ENCODE results near the gene RAB6A. TPM values are rescaled to one million over a fixed set of nuclear protein-coding genes. Genes with fewer than 3 reads are reported as not detected.
A peak's percentile ranks its signal among the peaks of the same experiment; 100 is the strongest.
"Not testable (repeated sequence)": the region's sequence is repeated elsewhere in the genome, so short reads cannot be mapped to it uniquely, and the experiment has no call there.

RAB6A gene
- polyA plus RNA-seq, 2 donors = 59.4 to 73.2 TPM

GRCh38 chr11:73789279-73789670, 28.4 kb upstream of the RAB6A start:
- Histone ChIP-seq H3K4me1 (ENCODE audit: control insufficient read depth in 2 of 2, insufficient read depth in 2 of 2, low read length in 1 of 2) (no peaks in the 10 kb centered on the region), H3K9me3 (ENCODE audit: control insufficient read depth in 2 of 2, insufficient read depth in 1 of 2, low read depth in 1 of 2, low read length in 1 of 2) (no peaks in the 10 kb centered on the region), H3K27me3 (ENCODE audit: control insufficient read depth in 1 of 2, insufficient read depth in 2 of 2, low read length in 2 of 2) (no peaks in the 10 kb centered on the region), H3K4me3 (ENCODE audit: low read depth in 1 of 2, low read length in 2 of 2) (no peak overlapping the region), H3K36me3 (ENCODE audit: control insufficient read depth in 2 of 2, insufficient read depth in 2 of 2, low read length in 1 of 2) (no peaks in the 10 kb centered on the region), H3K27ac (ENCODE audit: low read depth in 2 of 2, low read length in 1 of 2) (peak overlapping the region in 1 of 2 donors; percentile 21)
- WGBS, 2 donors = 52 to 59% methylated on average over 5 of the region's 5 CpGs

GRCh38 chr11:73787643-73788558, 27.0 kb upstream of the RAB6A start, which contains the start of gene MRPL48:
Gene MRPL48 (plus strand): TSS chr11:73787874. CDS start chr11:73787972, 98 bp downstream.
- Histone ChIP-seq H3K4me1 (ENCODE audit: control insufficient read depth in 2 of 2, insufficient read depth in 2 of 2, low read length in 1 of 2) (no peaks in the 10 kb centered on the region), H3K27ac (ENCODE audit: low read depth in 2 of 2, low read length in 1 of 2) (peak within 1 kb of the TSS; percentile 92 to 99), H3K27me3 (ENCODE audit: control insufficient read depth in 1 of 2, insufficient read depth in 2 of 2, low read length in 2 of 2) (no peaks in the 10 kb centered on the region), H3K9me3 (ENCODE audit: control insufficient read depth in 2 of 2, insufficient read depth in 1 of 2, low read depth in 1 of 2, low read length in 1 of 2) (no peaks in the 10 kb centered on the region), H3K36me3 (ENCODE audit: control insufficient read depth in 2 of 2, insufficient read depth in 2 of 2, low read length in 1 of 2) (no peaks in the 10 kb centered on the region), H3K4me3 (ENCODE audit: low read depth in 1 of 2, low read length in 2 of 2) (peak within 1 kb of the TSS; percentile 80 to 96)
- 3 to 5% methylated on average over 42 to 44 of the region's 44 CpGs for WGBS, 2 donors

GRCh38 chr11:73787051-73787642, 26.3 kb upstream of the RAB6A start:
- no peaks in the 10 kb centered on the region for H3K9me3 ChIP-seq (ENCODE audit: control insufficient read depth in 2 of 2, insufficient read depth in 1 of 2, low read depth in 1 of 2, low read length in 1 of 2)
- H3K27ac ChIP-seq (ENCODE audit: low read depth in 2 of 2, low read length in 1 of 2) = peak overlapping the region; percentile 85 to 92
- H3K36me3 ChIP-seq (ENCODE audit: control insufficient read depth in 2 of 2, insufficient read depth in 2 of 2, low read length in 1 of 2) = no peaks in the 10 kb centered on the region
- no peaks in the 10 kb centered on the region for H3K4me1 ChIP-seq (ENCODE audit: control insufficient read depth in 2 of 2, insufficient read depth in 2 of 2, low read length in 1 of 2)
- peak overlapping the region; percentile 33 to 96 for H3K4me3 ChIP-seq (ENCODE audit: low read depth in 1 of 2, low read length in 2 of 2)
- WGBS, 2 donors = 42 to 44% methylated on average over 17 of the region's 17 CpGs
- no peaks in the 10 kb centered on the region for H3K27me3 ChIP-seq (ENCODE audit: control insufficient read depth in 1 of 2, insufficient read depth in 2 of 2, low read length in 2 of 2)

DNA sequence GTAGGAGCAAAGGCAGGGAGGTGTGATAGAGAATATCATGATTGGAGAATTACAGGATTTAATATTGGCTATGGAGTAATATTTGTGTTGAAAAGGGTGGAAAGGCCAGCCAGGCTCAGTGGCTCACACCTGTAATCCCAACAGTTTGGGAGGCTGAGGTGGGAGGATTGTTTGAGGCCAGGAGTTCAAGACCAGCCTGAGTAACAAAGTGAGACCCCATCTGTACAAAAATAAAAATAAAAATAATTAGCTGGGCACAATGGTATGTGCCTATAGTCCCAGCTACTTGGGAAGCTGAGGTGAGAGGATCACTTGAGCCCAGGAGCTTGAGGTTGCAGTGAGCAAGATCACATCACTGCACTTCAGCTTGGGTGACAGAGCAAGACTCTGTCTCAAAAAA, 24.6 kb upstream of the RAB6A start:
- not testable (repeated sequence) for H3K27me3 ChIP-seq (ENCODE audit: control insufficient read depth in 1 of 2, insufficient read depth in 2 of 2, low read length in 2 of 2); H3K27ac ChIP-seq (ENCODE audit: low read depth in 2 of 2, low read length in 1 of 2); H3K4me3 ChIP-seq (ENCODE audit: low read depth in 1 of 2, low read length in 2 of 2); H3K4me1 ChIP-seq (ENCODE audit: control insufficient read depth in 2 of 2, insufficient read depth in 2 of 2, low read length in 1 of 2); H3K9me3 ChIP-seq (ENCODE audit: control insufficient read depth in 2 of 2, insufficient read depth in 1 of 2, low read depth in 1 of 2, low read length in 1 of 2); H3K36me3 ChIP-seq (ENCODE audit: control insufficient read depth in 2 of 2, insufficient read depth in 2 of 2, low read length in 1 of 2)

GRCh38 chr11:73784734-73785133, 23.9 kb upstream of the RAB6A start:
- Histone ChIP-seq H3K9me3 (ENCODE audit: control insufficient read depth in 2 of 2, insufficient read depth in 1 of 2, low read depth in 1 of 2, low read length in 1 of 2) (no peaks in the 10 kb centered on the region), H3K4me3 (ENCODE audit: low read depth in 1 of 2, low read length in 2 of 2) (no peak overlapping the region), H3K36me3 (ENCODE audit: control insufficient read depth in 2 of 2, insufficient read depth in 2 of 2, low read length in 1 of 2) (no peaks in the 10 kb centered on the region), H3K27ac (ENCODE audit: low read depth in 2 of 2, low read length in 1 of 2) (no peak overlapping the region), H3K4me1 (ENCODE audit: control insufficient read depth in 2 of 2, insufficient read depth in 2 of 2, low read length in 1 of 2) (no peaks in the 10 kb centered on the region), H3K27me3 (ENCODE audit: control insufficient read depth in 1 of 2, insufficient read depth in 2 of 2, low read length in 2 of 2) (no peaks in the 10 kb centered on the region)
- 74 to 85% methylated on average over 1 of the region's 1 CpG for WGBS, 2 donors

- Histone ChIP-seq H3K36me3 (ENCODE audit: control insufficient read depth in 2 of 2, insufficient read depth in 2 of 2, low read length in 1 of 2) (no peaks in the 10 kb centered on the region), H3K27ac (ENCODE audit: low read depth in 2 of 2, low read length in 1 of 2) (peak overlapping the region in 1 of 2 donors; percentile 45), H3K4me1 (ENCODE audit: control insufficient read depth in 2 of 2, insufficient read depth in 2 of 2, low read length in 1 of 2) (no peaks in the 10 kb centered on the region), H3K27me3 (ENCODE audit: control insufficient read depth in 1 of 2, insufficient read depth in 2 of 2, low read length in 2 of 2) (no peaks in the 10 kb centered on the region), H3K9me3 (ENCODE audit: control insufficient read depth in 2 of 2, insufficient read depth in 1 of 2, low read depth in 1 of 2, low read length in 1 of 2) (no peaks in the 10 kb centered on the region), H3K4me3 (ENCODE audit: low read depth in 1 of 2, low read length in 2 of 2) (no peak overlapping the region)
- 71 to 75% methylated on average over 6 of the region's 6 CpGs for WGBS, 2 donors
Measured at GRCh38 chr11:73784080-73784634, 23.3 kb upstream of the RAB6A start.

- Histone ChIP-seq H3K4me3 (ENCODE audit: low read depth in 1 of 2, low read length in 2 of 2) (no peak overlapping the region), H3K4me1 (ENCODE audit: control insufficient read depth in 2 of 2, insufficient read depth in 2 of 2, low read length in 1 of 2) (no peaks in the 10 kb centered on the region), H3K9me3 (ENCODE audit: control insufficient read depth in 2 of 2, insufficient read depth in 1 of 2, low read depth in 1 of 2, low read length in 1 of 2) (no peaks in the 10 kb centered on the region), H3K36me3 (ENCODE audit: control insufficient read depth in 2 of 2, insufficient read depth in 2 of 2, low read length in 1 of 2) (no peaks in the 10 kb centered on the region), H3K27ac (ENCODE audit: low read depth in 2 of 2, low read length in 1 of 2) (no peak overlapping the region), H3K27me3 (ENCODE audit: control insufficient read depth in 1 of 2, insufficient read depth in 2 of 2, low read length in 2 of 2) (no peaks in the 10 kb centered on the region)
- 91% methylated on average over 5 of the region's 5 CpGs for WGBS, 2 donors
Measured at GRCh38 chr11:73783483-73784020, 22.7 kb upstream of the RAB6A start.

DNA sequence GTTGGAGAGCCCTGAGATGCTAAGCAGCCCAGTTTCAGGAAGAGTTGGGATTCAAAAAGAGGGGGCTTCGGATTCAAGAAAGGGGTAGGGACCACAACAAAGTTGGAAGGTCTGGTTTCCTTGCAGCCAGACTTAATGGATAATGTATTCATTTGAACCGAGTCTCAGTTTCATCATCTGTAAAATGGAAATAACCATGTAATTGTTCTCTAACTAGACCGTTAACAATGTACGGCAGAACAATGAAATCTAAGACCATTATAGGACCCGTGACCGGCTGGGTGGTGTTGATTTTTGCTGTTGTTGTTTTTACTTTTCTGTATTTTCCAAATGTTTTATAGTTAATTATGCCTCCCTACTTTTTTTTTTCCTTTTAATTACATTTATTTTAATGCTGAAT, 20.4 kb upstream of the RAB6A start:
- H3K4me1 ChIP-seq (ENCODE audit: control insufficient read depth in 2 of 2, insufficient read depth in 2 of 2, low read length in 1 of 2) = no peaks in the 10 kb centered on the region
- no peak overlapping the region for H3K27ac ChIP-seq (ENCODE audit: low read depth in 2 of 2, low read length in 1 of 2)
- H3K27me3 ChIP-seq (ENCODE audit: control insufficient read depth in 1 of 2, insufficient read depth in 2 of 2, low read length in 2 of 2) = no peaks in the 10 kb centered on the region
- H3K4me3 ChIP-seq (ENCODE audit: low read depth in 1 of 2, low read length in 2 of 2) = no peak overlapping the region
- WGBS, 2 donors = 92 to 93% methylated on average over 6 of the region's 6 CpGs
- H3K36me3 ChIP-seq (ENCODE audit: control insufficient read depth in 2 of 2, insufficient read depth in 2 of 2, low read length in 1 of 2) = no peaks in the 10 kb centered on the region
- H3K9me3 ChIP-seq (ENCODE audit: control insufficient read depth in 2 of 2, insufficient read depth in 1 of 2, low read depth in 1 of 2, low read length in 1 of 2) = no peaks in the 10 kb centered on the region

GRCh38 chr11:73779084-73779902, 18.4 kb upstream of the RAB6A start:
- Histone ChIP-seq H3K9me3 (ENCODE audit: control insufficient read depth in 2 of 2, insufficient read depth in 1 of 2, low read depth in 1 of 2, low read length in 1 of 2) (no peaks in the 10 kb centered on the region), H3K4me3 (ENCODE audit: low read depth in 1 of 2, low read length in 2 of 2) (peak overlapping the region; percentile 36 to 57), H3K27ac (ENCODE audit: low read depth in 2 of 2, low read length in 1 of 2) (peak overlapping the region; percentile 89 to 99), H3K36me3 (ENCODE audit: control insufficient read depth in 2 of 2, insufficient read depth in 2 of 2, low read length in 1 of 2) (no peaks in the 10 kb centered on the region), H3K4me1 (ENCODE audit: control insufficient read depth in 2 of 2, insufficient read depth in 2 of 2, low read length in 1 of 2) (no peaks in the 10 kb centered on the region), H3K27me3 (ENCODE audit: control insufficient read depth in 1 of 2, insufficient read depth in 2 of 2, low read length in 2 of 2) (no peaks in the 10 kb centered on the region)
- 0 to 1% methylated on average over 30 of the region's 30 CpGs for WGBS, 2 donors

Data from esophagus (tissue), 2 donors.